ENCODE measurements around the gene PRR19.
"Not testable (repeated sequence)": the region's sequence is repeated elsewhere in the genome, so short reads cannot be mapped to it uniquely, and the experiment has no call there.

The PRR19 gene

DNA sequence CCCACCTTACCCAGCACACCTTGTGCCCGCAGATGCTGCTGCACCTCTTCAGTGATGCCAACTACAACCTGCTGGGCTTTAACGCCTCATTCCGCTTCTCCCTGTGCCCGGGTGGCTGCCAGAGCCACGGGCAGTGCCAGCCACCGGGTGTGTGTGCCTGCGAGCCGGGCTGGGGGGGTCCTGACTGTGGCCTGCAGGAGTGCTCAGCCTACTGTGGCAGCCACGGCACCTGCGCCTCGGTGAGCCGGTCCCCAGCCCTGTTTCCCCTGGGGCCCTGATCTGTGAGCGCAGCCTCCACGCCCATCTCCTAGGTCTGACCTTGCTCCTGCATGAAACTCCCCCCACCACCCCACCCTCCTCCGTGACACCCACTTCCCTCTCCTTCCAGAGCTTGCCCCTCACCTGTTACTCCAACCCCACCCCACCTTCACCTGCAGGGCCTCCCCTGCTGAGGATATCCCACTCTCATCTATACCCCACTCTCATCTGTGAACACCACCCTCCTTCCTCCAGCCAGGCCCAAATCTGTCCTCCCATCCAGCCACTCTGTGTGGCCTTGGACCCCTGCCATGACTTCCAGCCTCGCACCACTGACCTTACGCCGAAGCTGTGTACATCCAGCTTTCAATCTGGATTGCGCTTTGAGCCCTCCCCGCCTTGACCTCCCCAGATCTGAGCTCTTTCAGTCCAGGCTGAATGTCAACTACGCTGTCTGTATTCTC is 32.2 kb downstream of the PRR19 start:
- DNase-seq (ENCODE audit: low read depth): no peak
- no peak overlapping the region for H3K4me3 ChIP-seq (replicated peaks; ENCODE audit: low read depth, low read length)
- TF ChIP-seq, protein P1, sequence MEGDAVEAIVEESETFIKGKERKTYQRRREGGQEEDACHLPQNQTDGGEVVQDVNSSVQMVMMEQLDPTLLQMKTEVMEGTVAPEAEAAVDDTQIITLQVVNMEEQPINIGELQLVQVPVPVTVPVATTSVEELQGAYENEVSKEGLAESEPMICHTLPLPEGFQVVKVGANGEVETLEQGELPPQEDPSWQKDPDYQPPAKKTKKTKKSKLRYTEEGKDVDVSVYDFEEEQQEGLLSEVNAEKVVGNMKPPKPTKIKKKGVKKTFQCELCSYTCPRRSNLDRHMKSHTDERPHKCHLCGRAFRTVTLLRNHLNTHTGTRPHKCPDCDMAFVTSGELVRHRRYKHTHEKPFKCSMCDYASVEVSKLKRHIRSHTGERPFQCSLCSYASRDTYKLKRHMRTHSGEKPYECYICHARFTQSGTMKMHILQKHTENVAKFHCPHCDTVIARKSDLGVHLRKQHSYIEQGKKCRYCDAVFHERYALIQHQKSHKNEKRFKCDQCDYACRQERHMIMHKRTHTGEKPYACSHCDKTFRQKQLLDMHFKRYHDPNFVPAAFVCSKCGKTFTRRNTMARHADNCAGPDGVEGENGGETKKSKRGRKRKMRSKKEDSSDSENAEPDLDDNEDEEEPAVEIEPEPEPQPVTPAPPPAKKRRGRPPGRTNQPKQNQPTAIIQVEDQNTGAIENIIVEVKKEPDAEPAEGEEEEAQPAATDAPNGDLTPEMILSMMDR (IDR thresholded peaks at IDR 0.05; ENCODE audit: low read length, missing control alignments): no peak

DNA sequence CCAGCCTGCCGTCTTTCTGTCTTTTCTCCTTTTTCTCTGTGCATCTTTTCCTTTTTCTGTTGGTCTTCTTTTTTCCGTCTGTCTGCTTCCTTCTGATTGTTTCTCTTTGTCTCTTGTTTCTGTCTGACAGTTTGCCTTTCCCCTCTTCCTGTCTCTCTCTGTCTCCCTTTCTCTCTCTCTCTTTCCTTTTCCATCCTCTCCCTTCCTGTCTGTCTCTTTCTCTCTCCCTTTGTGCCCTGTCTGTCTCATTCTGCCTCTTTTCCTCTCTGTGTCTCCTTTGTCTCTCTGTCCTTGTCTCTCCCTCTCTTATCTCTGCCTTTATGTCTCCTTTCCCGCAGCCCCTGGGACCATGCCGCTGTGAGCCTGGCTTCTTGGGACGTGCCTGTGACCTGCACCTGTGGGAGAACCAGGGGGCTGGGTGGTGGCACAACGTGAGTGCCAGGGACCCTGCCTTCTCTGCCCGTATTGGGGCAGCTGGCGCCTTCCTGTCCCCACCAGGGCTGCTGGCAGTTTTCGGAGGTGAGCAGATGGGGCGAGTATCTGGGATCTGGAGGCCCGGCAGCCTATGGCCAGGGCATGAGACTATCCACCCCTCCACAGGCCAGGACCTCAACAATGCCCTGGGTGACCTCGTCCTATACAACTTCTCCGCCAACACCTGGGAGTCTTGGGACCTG is 32.9 kb downstream of the PRR19 start:
- TF ChIP-seq, protein P1 (IDR thresholded peaks at IDR 0.05; ENCODE audit: low read length, missing control alignments): no peak
- DNase-seq (ENCODE audit: low read depth): no peak
- H3K4me3 ChIP-seq (replicated peaks; ENCODE audit: low read depth, low read length): no peak overlapping the region

DNA sequence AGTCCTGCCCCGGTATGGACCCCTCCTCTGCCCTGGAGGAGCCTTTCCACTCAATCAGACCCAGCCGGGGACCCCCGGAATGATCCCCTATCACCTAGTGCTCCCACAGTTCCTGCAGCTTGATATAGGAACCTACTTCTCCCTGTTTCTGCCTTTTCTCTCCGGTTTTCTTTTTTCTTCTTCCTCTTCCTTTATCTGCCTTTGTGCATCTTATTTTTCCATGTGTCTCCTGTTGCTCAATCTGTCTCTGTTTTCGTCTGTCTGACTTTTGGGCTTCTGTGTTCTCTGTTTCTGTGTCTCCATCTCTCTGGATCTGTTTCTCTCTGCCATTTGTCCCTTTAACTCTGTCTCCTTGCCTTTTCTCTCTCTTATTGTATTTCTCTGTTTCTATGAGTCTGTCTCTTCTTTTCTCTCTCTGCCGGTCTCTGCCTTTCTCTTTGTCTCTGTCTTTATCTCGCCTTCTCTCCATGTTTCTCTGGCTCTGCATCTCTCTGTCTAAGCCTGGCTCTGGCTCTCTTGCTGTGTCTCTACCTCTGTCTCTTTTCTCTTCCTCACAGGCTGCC is 33.5 kb downstream of the PRR19 start:
- DNase-seq (ENCODE audit: low read depth): no peak
- TF ChIP-seq, protein P1 (IDR thresholded peaks at IDR 0.05; ENCODE audit: low read length, missing control alignments): no peak
- H3K4me3 ChIP-seq (replicated peaks; ENCODE audit: low read depth, low read length): no peak overlapping the region

DNA sequence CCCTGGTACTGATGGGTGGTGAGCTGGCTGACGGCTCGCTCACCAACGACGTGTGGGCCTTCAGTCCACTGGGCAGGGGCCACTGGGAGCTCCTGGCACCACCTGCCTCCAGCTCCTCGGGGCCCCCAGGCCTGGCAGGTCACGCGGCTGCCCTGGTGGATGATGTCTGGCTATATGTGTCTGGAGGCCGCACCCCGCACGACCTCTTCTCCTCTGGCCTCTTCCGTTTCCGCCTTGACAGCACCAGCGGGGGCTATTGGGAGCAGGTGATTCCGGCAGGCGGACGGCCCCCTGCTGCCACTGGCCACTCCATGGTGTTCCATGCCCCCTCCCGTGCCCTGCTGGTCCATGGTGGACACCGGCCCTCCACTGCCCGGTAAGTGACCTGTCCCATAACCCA is 34.0 kb downstream of the PRR19 start:
- DNase-seq (ENCODE audit: low read depth): no peak
- H3K4me3 ChIP-seq (replicated peaks; ENCODE audit: low read depth, low read length): no peak overlapping the region
- TF ChIP-seq, protein P1 (IDR thresholded peaks at IDR 0.05; ENCODE audit: low read length, missing control alignments): no peak

DNA sequence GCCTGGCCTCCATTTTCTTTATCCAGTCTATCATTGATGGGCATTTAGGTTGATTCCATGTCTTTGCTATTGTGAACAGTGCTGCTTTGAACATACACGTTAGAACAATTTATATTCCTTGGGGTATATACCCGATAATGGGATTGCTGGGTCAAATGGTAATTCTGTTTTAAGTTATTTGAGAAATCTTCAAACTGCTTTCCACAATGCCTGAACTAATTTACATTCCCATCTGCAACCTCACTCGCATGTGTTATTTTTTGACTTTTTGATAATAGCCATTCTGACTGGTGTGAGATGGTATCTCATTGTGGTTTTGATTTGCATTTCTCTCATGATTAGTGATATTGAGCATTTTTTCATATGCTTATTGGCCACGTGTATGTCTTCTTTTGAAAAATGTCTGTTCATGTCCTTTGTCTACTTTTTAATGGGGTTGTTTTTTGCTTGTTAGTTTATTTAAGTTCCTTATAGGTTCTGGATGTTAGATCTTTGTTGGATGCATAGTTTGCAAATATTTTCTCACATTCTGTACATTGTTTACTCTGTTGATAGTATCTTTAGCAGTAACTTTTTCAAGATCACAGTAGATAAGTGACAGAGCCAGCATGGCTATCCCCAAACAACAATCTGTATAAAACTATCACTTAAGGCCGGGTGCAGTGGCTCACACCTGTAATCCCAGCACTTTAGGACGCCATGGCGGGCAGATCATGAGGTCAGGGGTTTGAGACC is 37.4 kb downstream of the PRR19 start:
- H3K4me3 ChIP-seq (replicated peaks; ENCODE audit: low read depth, low read length); DNase-seq (ENCODE audit: low read depth): not testable (repeated sequence)

DNA sequence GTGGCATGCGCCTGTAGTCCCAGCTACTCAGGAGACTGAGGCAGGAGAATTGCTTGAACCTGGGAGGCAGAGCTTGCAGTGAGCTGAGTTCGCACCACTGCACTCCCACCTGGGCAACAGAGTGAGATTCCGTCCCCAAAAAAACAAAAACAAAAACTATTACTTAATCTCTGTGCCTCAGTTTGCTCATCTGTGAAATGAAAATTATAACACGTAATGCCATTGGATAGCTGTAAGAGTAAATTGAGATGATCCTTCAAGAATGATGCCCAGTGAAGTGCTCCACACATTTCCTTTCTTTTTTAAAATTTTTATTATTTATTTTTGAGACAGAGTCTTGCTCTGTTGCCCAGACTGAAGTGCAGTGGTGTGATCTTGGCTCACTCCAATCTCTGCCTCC is 38.0 kb downstream of the PRR19 start:
- not testable (repeated sequence) for H3K4me3 ChIP-seq (replicated peaks; ENCODE audit: low read depth, low read length); DNase-seq (ENCODE audit: low read depth)

DNA sequence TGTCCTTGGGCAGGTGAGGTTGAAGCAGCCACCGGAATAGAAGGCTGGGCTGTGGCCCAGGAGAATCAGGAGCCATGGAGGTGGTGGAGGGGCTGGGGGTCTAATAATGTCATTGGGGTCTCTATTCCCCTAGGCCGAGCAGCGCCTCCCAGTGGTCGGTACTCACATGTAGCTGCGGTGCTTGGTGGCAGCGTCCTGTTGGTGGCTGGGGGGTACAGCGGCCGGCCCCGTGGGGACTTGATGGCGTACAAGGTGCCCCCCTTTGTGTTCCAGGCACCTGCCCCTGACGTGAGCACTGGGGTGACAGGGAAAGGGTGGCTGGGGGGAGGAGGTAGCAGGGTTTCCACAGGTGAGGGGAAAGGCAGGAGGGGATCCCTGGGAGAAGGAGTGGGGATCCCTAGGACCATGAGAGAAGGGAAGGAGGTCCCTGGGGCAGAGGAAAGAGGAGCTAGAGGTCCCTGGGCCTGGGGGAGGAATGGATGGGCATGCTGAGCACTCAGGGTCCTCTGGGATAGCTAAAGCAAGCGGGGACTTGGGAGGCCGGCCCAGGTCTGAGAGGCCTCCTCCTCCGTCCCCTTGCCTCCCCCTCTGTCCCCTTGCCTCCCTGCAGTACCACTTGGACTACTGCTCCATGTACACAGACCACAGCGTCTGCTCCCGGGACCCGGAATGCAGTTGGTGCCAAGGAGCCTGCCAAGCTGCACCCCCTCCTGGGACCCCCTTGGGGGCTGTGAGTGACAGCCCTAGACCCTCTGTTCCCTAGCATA is 41.6 kb downstream of the PRR19 start:
- DNase-seq (ENCODE audit: low read depth): no peak
- no peak overlapping the region for H3K4me3 ChIP-seq (replicated peaks; ENCODE audit: low read depth, low read length)
- TF ChIP-seq, protein P1 (IDR thresholded peaks at IDR 0.05; ENCODE audit: low read length, missing control alignments): peak; percentile 8
